ENCODE measurements around the gene PRODH. TPM values are rescaled to one million over a fixed set of nuclear protein-coding genes. Genes with fewer than 3 reads are reported as not detected.
A peak's percentile ranks its signal among the peaks of the same experiment; 100 is the strongest.
"Not testable (repeated sequence)": the region's sequence is repeated elsewhere in the genome, so short reads cannot be mapped to it uniquely, and the experiment has no call there.

The PRODH gene
- total RNA-seq, 4 donors from 2014 or later, result 32.9 to 84.2 (median 65.0) TPM

DNA sequence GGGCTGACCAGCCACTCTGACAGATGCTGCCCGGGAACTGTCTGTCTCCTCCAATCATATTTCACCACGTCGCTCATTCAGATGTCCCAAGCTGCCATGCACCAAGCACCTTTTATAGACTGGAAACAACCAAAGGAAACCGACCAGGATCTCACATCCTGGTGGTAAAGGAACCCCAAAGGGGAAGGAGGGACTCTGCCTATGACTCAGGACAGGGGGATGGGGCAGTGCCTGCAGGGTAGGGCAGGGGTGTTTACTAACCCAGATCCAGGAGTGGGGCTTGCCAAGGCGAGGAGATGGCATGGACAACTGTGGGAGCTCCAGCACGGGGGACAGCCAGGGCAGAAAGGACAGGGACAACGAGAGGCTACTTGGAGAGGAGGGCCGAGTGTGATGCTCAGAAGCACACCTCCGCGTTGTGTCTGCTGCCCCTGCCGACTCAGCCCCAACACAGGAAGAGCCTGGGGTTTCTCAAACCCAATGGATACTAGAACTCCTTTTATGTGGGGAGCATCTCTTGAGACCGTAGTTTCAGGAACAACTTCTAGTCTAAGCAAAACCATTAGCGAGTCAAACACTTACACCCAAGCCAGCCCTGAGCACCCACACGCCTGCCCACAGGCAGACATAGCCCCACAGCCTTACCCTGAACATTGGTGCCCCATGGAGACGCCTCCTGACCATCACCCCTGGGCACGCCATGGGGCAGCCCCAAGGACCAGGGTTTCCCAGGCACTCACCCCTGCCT is 4.0 kb downstream of the PRODH start:
- no CpG with 5 or more reads among the region's 16 CpGs for WGBS
- no peaks in the 10 kb centered on the region for H3K36me3 ChIP-seq
- no peaks in the 10 kb centered on the region for H3K9me3 ChIP-seq
- no peak overlapping the region for H3K27ac ChIP-seq
- no peaks in the 10 kb centered on the region for H3K27me3 ChIP-seq
- DNase-seq (ENCODE audit: low spot score in 2 of 2), result no peak
- no peak for TF ChIP-seq POLR2AphosphoS5 (IDR thresholded peaks at IDR 0.05)
- no peak for TF ChIP-seq EP300 (IDR thresholded peaks at IDR 0.05)
- TF ChIP-seq, protein P1, sequence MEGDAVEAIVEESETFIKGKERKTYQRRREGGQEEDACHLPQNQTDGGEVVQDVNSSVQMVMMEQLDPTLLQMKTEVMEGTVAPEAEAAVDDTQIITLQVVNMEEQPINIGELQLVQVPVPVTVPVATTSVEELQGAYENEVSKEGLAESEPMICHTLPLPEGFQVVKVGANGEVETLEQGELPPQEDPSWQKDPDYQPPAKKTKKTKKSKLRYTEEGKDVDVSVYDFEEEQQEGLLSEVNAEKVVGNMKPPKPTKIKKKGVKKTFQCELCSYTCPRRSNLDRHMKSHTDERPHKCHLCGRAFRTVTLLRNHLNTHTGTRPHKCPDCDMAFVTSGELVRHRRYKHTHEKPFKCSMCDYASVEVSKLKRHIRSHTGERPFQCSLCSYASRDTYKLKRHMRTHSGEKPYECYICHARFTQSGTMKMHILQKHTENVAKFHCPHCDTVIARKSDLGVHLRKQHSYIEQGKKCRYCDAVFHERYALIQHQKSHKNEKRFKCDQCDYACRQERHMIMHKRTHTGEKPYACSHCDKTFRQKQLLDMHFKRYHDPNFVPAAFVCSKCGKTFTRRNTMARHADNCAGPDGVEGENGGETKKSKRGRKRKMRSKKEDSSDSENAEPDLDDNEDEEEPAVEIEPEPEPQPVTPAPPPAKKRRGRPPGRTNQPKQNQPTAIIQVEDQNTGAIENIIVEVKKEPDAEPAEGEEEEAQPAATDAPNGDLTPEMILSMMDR (IDR thresholded peaks at IDR 0.05), result no peak
- no peak overlapping the region for H3K4me3 ChIP-seq
- H3K4me1 ChIP-seq, result no peaks in the 10 kb centered on the region

DNA sequence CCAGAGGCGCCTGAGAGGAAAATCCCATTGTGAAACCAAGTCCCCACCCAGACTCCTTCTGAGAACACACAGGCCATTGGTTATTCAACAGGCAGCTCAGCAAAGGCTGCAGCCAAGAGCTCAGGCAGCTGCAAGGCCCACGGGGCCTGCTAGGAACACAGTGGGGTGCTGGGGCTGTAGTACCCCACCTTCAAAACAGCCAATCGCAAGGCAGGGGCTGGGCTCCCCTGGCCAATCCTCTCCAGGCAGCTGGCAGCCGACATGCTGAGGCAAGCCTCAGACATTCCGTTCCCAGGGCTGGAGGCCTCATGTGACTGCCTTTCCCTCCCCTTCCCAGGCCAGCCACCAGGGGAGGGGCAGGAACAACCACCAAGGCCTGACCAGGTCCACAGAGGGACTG is 6.6 kb downstream of the PRODH start:
- no CpG with 5 or more reads among the region's 5 CpGs for WGBS
- Histone ChIP-seq H3K4me1 (no peaks in the 10 kb centered on the region), H3K27me3 (no peaks in the 10 kb centered on the region), H3K36me3 (no peaks in the 10 kb centered on the region), H3K9me3 (no peaks in the 10 kb centered on the region), H3K27ac (no peak overlapping the region), H3K4me3 (no peak overlapping the region)
- TF ChIP-seq POLR2AphosphoS5 (IDR thresholded peaks at IDR 0.05) (no peak), POLR2A (IDR thresholded peaks at IDR 0.05) (no peak), EP300 (IDR thresholded peaks at IDR 0.05) (no peak)
- TF ChIP-seq, protein P1 (IDR thresholded peaks at IDR 0.05), result no peak
- peak in 1 of 2 donors; percentile 68 for DNase-seq (ENCODE audit: low spot score in 2 of 2)

DNA sequence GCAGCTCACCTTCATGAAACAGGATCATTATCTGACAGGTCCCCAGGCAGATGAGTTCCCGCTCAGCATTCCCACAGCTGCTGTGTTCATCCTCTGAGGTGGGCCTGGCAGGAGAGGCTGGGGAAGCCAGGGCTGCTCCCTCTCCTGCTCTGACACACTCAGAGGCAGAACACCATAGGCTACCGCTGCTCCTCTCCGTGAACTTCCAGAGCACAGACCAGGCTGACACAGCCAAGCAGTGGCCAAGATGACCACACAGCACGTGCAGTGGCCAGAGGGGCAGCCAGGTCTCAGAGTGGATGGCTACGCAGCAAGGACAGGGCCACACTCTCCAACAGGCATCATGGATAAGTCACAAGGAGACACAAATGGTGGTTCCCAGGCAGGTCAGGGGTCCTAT is 8.5 kb downstream of the PRODH start:
- H3K4me1 ChIP-seq, result no peaks in the 10 kb centered on the region
- H3K27ac ChIP-seq, result no peak overlapping the region
- WGBS, result no CpG with 5 or more reads among the region's 5 CpGs
- no peaks in the 10 kb centered on the region for H3K9me3 ChIP-seq
- no peak overlapping the region for H3K4me3 ChIP-seq
- no peaks in the 10 kb centered on the region for H3K27me3 ChIP-seq
- no peak for DNase-seq (ENCODE audit: low spot score in 2 of 2)
- no peaks in the 10 kb centered on the region for H3K36me3 ChIP-seq
- TF ChIP-seq POLR2A (IDR thresholded peaks at IDR 0.05) (no peak), EP300 (IDR thresholded peaks at IDR 0.05) (no peak), POLR2AphosphoS5 (IDR thresholded peaks at IDR 0.05) (no peak)
- TF ChIP-seq, protein P1 (IDR thresholded peaks at IDR 0.05), result no peak

DNA sequence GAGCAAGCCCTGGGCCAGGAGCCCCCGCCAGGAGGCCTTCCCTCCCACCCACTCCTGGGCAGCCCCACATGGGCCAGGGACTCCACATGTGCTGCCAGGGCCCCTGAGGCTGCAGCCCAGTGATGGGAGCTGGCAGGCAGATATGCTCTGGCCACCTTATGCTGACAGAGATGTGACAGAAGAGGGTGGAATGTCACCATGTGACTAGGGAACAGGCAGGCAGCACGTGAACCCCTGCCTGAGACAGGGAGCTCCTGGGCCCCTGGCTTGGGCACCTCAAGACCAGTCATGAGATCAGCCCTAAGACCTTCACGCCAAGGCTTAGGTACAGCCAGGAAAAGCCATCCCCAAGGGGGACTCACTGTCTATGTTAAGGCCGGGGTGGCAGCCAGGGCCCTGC is 9.1 kb downstream of the PRODH start:
- Histone ChIP-seq H3K9me3 (no peaks in the 10 kb centered on the region), H3K36me3 (no peaks in the 10 kb centered on the region), H3K27me3 (no peaks in the 10 kb centered on the region), H3K4me1 (no peaks in the 10 kb centered on the region), H3K4me3 (no peak overlapping the region), H3K27ac (no peak overlapping the region)
- no CpG with 5 or more reads among the region's 4 CpGs for WGBS
- TF ChIP-seq, protein P1 (IDR thresholded peaks at IDR 0.05), result no peak
- TF ChIP-seq POLR2AphosphoS5 (IDR thresholded peaks at IDR 0.05) (no peak), EP300 (IDR thresholded peaks at IDR 0.05) (no peak), POLR2A (IDR thresholded peaks at IDR 0.05) (no peak)
- no peak for DNase-seq (ENCODE audit: low spot score in 2 of 2)

DNA sequence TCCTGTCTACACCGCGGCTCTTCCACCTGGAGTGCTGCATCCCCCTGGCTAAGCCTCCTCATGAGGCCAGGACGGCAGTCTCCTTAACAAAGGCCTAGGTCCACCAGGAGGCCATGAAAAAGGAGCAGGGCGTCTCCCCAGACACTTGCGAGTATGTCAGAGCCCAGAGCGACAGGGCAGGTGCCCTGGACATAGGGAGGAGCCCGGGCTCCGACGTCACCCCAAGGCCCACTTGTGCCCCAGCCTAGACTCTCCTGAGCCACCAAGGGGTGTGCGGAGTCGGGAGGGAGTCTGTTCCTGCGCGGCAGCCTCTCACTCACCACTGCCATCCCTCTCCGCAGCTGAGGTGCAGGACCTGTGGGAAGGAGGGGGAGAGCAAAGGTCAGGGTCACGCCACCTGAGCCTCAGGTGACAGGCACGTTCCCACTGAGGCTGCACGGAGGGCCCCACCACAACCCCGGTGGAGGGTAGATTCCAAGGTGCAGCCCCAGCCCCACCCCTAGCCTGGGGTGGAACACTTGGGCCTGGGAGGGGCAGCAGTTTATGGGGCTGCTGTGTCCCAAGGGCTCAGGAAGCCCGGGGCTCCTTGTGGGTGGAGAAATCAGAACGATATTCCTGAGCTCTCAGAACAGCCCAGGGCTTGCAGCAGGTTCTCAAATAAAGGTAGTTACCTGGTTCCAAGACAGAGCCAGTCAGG is 10.6 kb downstream of the PRODH start:
- TF ChIP-seq POLR2AphosphoS5 (IDR thresholded peaks at IDR 0.05) (no peak), EP300 (IDR thresholded peaks at IDR 0.05) (no peak), POLR2A (IDR thresholded peaks at IDR 0.05) (no peak)
- WGBS, result no CpG with 5 or more reads among the region's 20 CpGs
- Histone ChIP-seq H3K4me1 (no peaks in the 10 kb centered on the region), H3K9me3 (no peaks in the 10 kb centered on the region), H3K36me3 (no peaks in the 10 kb centered on the region), H3K27me3 (no peaks in the 10 kb centered on the region), H3K27ac (no peak overlapping the region), H3K4me3 (no peak overlapping the region)
- no peak for DNase-seq (ENCODE audit: low spot score in 2 of 2)

DNA sequence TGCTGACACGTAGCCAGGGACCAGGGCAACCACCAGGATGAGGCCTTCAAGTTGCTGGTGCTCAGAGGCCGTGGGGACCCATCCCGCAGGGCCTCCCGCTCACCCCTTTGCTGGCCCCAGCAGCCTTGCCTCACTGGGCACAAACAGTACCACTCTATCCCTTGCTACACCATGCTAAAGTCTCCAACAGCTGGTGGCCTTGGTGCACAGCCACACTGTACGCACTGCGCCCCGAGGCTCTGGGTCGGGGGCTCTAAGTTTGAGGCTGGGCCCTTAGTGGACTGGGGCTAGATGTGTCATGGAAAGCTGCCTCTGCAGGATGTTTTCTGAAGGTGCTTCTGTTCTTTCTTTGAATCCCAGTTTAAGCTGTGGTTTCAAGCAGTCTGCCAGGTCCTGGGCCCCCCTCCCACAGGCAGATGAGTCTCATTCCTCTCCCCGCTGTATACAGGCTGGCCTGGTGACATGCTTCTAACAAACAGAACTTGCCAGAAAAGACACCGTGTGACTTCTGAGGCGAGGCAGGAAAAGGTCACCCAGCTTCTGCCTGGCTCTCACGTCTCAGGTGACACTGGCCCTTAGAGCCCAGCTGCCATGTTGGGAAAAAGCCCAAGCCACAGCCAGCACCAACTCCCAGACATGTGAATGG is 15.7 kb downstream of the PRODH start:
- not testable (repeated sequence) for DNase-seq (ENCODE audit: low spot score in 2 of 2); H3K27ac ChIP-seq; H3K27me3 ChIP-seq; H3K4me3 ChIP-seq; H3K9me3 ChIP-seq; H3K4me1 ChIP-seq; H3K36me3 ChIP-seq
- no CpG with 5 or more reads among the region's 12 CpGs for WGBS

DNA sequence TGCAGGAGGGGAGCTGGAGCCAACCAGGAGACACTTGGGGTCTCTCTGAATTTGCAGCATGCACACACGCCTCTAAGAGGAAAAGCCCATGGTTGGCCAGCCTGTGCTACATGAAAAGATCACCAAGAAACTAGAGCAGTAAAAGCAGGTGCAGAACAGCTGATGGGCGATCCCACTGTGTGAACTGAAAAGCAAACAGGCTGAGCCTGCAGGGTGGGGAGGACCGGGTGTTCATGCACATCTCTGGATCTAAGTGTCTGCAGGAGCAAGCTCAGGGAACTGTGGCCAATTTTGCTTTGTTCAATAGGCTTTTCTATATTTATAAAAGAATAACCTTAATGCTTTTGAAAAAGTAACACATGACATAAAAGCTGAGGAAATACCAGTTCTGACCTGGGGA is 18.3 kb downstream of the PRODH start:
- DNase-seq (ENCODE audit: low spot score in 2 of 2); H3K9me3 ChIP-seq; H3K27ac ChIP-seq; H3K4me1 ChIP-seq; H3K36me3 ChIP-seq; H3K4me3 ChIP-seq; H3K27me3 ChIP-seq: not testable (repeated sequence)
- 35% methylated on average over 2 of the region's 3 CpGs for whole genome bisulfite sequencing

DNA sequence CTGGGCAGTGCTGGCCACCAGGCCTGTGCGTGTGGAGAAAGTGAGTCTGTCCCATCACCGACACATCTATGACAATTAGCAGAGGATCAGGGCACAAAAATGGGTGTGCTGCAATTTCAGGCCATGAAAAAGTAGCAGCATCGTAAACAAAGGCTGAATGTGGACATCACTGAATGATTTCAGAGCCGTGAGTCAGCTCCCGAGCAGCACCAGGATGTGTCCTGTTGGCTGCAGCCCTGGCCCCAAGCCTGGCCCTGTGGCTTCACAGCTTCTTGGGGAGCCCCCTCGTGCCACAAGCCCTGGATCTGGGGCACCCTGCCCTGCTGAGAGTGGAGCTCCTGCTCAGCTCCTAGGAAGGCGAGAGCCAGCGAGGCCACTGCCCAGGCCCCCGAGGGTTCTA is 20.5 kb downstream of the PRODH start:
- WGBS, result no CpG with 5 or more reads among the region's 9 CpGs
- H3K27me3 ChIP-seq; DNase-seq (ENCODE audit: low spot score in 2 of 2); H3K9me3 ChIP-seq; H3K4me3 ChIP-seq; H3K36me3 ChIP-seq; H3K4me1 ChIP-seq; H3K27ac ChIP-seq: not testable (repeated sequence)

DNA sequence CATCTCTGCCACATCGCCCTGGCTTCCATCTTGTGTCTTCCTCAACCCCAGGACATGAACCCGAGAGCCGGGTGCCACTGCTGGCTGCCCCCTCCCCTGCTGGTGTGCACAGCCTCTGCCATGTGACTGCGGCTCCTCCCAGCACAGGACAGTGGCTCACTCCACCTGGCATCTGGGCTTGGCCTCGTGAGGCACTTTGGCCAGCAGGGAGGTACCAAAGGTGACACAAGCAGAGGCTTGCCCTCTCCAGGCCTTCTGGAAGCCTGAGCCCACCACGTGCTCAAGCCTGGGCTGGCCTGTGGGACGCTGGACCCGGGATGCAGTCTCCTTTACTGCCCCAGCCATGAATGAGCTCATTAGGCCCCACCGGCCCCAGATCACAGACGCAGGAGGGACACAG is 21.5 kb downstream of the PRODH start:
- not testable (repeated sequence) for H3K27me3 ChIP-seq; H3K9me3 ChIP-seq; DNase-seq (ENCODE audit: low spot score in 2 of 2); H3K36me3 ChIP-seq; H3K4me3 ChIP-seq; H3K27ac ChIP-seq; H3K4me1 ChIP-seq
- WGBS, result no CpG with 5 or more reads among the region's 10 CpGs

All from suprapubic skin (tissue), 4 donors.